NK-92 (cell line): ENCODE measurements around the gene ITPR3.

Experiments
- DNase-seq: peaks from one replicate; lab custom pipeline; 2025; ENCODE audit not compliant: unreplicated experiment; lab: John Stamatoyannopoulos, UW

Gene ITPR3

DNA sequence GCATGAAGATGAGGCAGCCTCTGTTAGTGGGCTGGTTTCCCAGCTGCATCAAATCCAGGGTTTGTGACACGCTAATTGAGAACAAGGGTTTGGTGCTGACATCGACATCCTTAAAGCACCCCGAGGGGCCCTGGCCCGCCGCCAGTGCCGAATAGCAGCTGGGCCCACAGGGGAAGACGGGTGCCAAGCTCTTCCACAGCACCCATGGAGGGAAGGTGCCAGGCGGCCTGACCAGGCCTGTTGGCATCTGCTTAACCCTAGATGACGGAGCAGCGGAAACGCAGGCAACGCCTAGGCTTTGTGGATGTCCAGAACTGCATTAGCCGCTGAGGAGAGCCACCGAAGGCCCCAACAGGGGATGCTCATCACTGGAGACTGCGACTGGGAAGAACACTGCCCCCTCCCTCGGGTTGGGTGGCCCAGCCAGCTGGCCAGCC is 74.3 kb downstream of the ITPR3 start:
- no peak for DNase-seq

DNA sequence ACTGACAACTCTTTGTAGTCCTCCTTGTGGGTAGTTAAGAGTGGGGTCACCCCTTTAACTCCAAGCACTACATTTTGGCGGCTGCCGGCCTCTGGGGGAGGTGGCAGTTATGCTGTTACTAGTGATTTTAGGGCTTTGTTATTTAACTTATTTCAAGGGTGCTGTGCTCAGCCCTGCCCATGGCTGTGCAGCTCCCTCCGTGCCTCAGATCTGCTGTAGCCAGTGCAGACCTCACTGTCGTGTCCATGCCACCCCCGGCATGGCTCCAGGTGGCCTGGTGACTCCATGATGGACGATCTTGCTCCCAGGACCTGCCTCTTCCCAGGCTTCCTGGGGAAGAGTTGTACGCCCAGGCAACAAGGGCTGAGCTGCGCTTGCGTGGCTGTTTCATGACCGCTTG is 75.0 kb downstream of the ITPR3 start:
- DNase-seq: no peak

DNA sequence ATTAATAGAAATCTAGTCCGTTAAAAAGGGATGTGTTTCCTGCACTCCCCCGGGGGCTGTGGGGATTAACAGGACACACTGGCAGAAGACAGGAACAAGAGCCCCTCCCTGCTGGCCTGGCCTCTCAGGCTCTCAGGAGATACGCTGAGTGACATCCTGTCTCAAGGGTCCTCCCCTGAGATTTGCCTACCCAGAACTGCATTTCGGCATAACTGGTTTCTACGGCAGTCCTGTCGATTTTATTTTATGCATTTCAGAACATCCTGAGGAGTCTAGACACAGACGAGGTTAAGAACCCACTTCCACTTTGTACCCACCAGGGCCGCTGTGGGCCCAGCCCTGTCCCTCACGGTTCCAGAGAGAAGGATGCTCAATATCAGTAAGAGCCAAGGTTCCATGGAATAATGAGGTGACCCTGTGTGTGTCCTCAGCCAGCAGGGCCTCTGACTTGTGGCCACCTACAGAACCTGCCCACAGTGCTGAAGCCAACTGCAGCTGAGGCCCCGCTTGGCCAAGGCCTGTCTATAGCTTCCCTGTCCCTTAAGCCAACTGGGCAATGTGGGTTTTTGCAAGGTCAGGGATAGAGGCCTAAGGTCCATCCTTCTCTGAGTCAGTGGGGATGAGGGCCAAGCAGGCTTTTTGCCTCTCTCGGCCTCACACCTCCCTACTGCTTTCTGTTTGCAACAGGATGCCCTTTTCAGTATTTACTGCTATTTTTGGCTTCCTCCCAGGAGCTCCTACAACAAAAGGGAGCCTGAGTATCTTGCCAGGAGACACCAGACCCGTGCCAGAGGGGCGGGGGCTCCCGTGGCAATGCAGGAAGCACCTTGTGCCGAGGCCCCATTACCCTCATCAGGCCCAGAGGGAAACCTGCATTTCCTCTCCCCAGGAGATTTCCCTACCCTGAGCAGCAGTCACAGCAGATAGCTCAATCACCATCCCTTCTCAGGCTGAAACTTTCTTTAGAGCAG is 75.7 kb downstream of the ITPR3 start:
- DNase-seq: no peak

DNA sequence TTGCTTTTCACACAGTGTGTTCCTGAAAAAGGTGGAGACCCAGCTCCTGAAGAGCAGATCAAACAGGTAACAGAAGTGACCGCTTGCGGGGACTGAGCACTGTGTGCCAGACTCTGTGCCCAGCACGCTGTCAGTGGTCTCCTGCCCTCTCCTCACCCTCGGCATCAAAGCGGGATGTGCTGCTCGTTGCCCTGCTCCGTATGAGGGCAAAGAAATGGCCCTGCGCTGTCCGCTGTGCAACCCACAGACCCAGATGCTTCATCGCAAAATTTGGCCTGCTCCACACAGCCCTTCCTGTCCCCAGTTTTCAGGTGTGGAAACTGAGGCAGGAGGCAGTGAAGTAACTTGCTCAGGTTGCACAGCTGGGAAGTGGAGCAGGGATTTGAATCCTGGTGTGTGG is 76.7 kb downstream of the ITPR3 start:
- DNase-seq: no peak

DNA sequence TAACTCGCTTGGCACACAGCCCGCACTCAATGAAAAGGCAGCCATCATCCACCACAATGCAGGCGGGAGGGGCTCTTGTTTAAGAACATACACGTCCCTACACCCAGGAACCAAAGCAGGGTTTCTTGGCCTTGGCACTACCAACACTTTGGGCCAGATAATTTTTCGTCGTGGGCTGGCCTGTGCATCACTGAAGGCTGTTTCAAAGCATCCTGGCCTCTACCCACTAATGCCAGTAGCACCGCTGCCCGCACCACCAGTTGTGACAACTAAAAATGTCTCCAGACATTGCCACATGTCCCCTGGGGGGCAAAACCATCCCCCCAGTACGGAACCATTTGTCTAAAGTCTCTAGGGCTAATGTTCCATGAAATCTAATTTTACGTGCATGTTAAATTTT is 77.4 kb downstream of the ITPR3 start:
- no peak for DNase-seq

DNA sequence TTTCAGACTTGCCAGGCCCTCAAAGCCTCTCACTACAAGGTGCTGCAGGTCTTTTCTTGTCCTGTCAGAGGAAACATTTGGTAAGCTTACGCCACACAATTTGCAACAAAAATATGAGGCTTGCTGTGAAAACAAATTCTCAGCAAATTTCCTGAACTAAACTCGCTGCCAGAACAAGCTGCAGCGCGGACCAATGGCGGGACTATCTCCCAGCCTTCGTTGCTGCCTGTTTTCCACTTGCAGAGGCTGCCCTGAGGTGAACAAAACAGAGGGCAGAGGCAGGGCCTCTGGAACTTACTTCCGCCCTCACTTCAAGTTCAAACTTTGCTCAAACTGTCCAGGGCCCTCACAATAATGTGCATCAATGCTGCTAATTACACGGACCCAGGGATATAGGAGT is 78.0 kb downstream of the ITPR3 start:
- no peak for DNase-seq

DNA sequence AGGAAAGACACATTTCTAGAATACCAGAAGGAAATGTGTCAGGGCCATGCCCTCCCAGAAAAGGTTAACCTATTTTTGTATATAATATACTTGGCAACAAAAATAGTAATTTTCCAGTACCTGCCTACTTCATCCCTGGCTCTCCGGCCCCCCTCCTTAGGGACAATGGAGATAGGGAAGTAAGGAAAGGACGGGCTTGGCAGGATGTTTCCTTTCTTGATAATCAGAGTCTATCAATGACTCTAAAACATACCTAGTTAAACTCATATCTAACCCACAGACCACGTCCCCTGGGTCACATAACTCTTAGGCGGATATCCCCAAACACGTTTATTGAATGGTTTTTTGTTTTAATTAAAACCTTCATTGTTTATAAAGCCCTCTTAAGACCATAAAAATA is 78.6 kb downstream of the ITPR3 start:
- DNase-seq: no peak

DNA sequence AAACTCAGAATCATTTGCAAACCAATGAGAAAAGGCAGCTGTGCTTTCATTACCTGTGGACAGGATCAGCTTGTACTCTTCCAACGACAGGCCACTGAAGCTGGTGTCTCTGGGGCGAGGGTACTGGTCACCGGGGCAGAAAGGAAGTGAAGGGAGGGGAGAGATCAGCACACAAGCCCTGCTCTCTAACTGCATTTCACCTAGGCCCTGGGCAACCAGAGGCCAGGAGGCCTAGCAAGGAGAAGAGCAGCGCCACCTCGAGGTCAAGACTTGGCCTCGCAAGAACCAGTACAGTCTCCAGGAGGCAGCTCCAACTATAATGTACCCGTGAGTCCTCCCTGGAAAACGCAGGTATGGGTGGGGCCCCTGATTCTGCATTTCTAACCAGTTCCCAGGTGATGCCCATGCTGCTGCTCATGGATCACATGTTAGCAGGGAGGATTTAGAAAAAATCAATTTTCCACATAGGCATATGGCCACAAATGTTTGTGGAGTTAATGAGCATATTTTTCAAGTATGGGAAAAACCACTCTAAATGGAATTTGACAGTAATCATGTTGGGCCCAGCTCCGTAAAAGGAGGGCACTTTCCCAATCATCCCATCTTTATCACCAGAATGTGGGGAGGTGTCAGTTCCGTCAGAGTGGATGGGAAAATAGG is 79.4 kb downstream of the ITPR3 start:
- DNase-seq: no peak

DNA sequence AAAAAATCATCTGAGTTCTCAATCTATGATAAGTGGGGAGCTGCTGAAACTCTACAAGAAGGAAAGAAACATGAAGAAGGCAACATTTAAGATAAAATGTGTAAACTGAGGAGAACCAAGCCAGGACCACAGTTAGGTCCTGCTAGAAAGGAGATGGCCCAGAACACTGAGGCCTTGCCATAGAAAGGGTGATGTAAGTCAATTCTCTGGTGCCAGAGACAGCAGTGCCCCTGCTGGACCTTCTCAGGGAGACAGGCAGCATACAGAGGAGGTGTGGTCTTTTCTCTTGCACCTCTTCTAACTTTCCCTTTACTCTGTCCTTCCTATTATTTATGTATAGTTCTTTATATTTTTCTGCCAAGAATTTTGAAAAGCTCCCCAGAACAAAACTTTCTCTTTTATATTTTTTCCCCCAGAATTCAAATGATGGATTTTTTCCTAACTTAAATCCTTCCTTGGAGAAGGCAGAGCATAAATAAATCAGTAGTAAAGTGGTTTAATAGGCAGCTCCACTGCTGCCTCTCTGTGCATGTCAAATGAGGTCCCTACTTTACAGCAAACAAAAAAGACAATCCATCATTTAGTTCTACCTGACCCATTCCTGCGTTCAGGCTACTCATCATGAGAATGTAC is 81.3 kb downstream of the ITPR3 start:
- no peak for DNase-seq

DNA sequence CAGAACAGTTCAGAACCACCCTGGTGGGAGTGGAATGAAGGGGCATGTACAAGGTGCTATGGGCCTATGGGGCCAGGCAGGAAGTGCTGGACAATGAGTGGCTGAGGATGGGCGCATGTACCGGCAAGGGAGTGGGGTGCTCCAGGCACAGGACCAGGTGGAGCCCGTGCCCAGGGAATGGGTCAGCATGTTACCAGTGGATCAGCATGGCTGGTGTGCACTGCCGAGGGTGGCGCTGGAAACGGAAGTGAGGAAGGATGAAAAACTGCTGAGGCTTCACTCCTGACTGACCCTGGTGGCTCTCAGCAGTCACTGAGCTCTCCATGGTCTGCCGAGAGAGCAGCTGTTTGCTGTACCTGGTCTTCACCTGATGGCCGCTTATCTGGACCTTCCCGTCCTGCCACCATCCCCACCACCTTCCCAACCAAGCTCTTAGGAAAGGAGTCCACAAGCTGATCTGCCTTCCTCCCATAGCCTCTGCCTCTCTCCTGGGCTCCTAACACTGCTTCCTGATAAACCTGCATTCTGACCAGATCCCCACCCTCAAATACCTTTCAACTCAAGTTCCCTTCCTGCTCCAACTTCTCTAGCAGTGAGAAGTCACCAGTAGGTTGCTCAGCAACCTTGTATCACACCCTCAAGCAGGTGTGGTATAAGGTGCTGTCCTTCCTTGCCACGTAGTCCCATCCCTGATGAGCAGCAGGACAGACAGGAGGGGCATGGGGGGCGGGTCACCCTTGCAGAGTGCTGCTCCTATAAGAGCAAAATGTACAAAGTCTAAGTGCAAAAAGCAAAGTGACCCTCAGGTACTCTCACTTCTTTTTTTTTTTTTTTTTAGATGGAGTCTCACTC is 83.3 kb downstream of the ITPR3 start:
- no peak for DNase-seq

DNA sequence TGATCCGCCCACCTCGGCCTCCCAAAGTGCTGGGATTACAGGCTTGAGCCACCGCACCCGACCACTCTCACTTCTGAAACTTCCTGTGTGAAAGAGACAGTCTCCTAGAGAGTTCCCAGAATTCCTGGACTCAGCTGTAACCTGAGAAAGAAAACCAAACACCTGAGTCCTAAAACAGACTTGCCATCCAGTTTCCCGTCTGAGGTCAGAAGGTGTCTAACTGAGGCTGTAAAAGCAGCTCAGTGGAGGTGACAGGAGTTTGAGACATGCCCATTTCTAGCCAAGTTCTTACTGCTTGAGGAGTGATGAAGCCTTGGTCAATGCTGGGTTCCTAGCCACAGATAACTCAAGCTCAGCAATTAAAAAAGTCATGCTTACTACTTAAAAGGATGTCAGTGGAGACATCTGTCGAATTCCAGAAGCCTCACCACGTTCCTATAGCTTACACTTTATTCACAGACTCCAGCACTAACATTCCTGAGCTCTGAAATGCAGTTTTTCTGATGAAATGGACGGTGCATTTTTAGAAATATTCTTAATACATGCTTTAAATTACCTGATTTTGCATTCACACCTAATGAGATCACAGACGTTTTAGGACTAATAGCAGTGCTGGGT is 84.3 kb downstream of the ITPR3 start:
- no peak for DNase-seq

DNA sequence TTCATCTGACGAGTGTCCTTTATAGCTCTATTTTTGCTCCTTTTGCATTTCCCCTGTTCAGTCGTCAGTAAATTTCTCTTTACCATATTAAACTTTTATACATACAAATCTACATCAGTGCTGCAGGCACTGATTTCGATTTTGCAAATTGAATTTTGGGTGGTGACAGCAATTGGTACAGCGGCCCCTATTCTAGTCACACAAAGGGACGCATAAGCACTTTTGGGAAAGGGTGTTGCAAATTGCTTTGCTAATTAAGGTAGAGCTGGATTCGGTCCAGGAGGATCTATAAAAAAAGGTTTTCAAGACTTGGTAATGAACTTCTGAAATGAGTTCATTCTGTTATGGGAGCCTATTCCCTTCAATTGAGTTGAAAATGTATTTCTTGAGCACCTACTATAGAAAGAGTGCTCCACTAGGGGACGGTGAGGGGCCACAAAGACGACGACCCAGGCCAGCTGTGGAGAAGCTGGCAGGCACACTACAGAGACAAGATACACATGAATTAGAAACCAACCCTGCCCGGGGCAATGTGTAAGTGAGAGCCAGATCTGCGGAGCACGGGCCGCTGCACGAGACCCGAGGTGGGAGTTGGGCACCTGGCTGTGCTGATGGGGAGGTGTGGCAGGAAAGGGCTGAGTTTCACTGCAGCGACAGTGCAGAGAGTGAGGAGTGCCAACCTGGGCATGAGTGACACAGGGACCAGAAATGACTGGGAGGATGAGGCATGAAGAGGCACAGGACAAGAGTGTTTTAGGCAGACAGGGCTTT is 85.0 kb downstream of the ITPR3 start:
- DNase-seq: no peak

DNA sequence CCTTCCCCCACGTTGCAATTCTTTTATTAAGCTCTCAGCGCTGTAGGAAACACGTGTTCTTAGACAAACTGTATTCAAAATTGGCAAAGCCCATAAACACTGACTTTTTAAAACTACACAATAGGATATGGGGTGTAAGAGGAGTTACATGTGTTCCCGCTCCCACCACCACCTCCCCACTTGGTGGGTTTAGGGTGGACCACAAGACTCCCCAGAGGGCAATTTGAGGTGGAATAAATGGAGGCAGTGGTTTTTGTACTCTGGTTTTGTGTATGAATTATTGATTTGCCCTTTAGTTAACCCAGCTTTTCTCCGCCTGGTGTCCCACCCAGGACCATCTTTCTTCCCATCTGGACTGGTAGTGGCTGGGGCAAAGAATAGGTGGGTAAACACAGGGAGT is 86.6 kb downstream of the ITPR3 start:
- DNase-seq: no peak

DNA sequence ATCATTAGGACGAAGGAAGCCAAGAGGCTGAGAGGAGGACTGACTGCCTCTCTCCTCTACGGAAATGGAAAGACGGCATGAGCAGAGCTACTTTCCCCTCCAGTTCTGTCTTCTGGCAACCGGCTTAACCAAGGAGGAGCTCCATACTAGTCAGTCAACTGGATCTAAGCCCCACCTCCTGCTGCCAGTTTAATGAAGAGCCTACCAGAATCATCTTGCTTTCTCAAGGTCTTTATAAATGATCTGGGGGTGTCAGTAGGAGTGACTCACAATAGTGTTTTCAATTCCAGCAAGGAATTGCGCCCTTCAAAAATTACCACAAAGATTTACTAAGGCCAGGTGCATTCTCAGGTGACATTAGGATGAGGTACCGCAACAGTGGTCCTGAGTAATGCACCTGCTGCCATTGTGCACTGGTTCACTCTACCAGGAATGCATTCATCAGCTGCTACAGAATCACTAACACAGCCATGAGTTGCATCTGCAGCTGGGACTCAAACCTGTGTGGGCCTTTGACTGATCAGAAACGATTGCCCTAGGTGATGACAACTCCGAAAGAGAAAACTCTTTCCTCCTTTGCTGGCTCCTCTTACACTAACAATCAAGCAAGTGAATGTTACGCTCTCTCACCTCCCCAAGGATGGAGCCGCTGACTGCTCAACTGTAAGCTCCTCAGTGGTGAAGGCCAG is 87.5 kb downstream of the ITPR3 start:
- no peak for DNase-seq

DNA sequence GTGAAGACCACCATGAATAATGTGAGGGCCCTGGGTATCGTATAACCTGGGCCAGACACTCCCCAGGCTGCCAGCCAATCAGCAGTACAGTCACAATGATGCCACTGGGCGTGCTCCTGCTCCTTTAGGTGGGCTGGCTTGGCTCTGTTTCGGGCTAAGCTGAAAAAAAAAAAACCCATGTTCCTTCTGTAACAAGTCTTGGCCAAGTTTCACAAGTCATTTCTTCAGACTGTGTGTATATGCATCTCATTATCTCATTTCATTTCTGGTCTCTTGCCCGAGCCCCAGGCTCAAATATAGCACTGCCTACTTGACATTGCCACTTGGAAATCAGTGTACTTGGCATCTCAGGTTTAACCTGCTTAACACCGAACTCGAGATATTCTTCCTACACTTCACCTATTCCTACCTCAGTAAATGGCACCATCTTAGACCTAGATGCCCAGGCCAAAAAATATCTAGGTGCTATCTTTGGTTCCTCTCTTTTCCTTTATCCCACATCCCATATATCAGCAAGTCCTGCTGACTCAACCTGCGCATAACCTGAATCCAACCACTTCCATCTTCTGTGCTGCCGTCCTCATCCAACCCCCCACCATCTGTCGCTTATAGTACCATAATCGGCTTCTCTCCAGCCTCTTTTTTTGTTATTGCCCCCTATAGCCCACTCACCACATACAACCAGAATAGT is 88.6 kb downstream of the ITPR3 start:
- DNase-seq: no peak

DNA sequence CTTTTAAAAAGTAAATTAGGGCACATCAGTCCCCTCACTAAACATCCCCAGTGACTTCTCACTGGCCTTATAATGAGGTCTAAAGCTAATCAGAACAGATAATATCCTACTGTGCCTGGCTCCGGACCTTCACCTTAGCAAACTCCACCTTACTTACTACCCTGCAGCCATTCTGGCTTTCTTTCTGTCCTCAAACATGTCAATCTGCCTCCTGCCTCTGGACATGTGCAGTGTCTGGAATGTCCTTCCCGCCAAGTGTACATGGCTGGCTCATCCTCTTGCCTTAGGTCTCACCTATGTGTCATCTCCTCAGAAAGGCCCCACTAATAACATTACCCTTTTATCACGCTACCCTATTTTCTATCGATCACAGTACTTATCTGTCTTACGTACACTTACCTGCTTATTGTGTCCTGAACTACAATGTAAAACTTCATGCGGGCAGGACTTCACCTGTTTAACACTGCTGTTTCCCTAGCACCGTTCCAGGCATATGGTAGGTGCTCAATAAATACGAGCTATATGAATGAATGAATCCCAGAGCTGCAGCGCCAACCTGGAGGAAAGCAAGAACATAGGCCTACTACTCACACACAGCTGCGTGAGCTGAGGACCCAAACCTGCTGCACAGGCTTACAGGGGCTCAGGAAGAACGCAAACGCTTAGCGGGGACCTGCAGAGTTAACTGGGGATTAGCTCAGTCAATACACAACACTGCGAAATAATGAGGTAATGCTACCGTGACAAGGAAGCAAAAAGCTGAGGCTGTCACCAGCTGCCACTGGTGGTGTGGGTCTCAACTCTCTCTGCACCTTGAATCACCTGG is 89.4 kb downstream of the ITPR3 start:
- no peak for DNase-seq
